Measurements from ENCODE around the gene SIGLEC11.

- TF ChIP-seq CTCF (IDR thresholded peaks at IDR 0.05) (no peak), POLR2A (IDR thresholded peaks at IDR 0.05) (no peak)
These were observed 16.9 kb upstream of the SIGLEC11 start for GRCh38 chr19:49977881-49978280.

All from uterus (tissue), 2 donors.